Parathyroid adenoma (tissue), 2 donors: Measurements from ENCODE around the gene COL4A2.
A peak's percentile ranks its signal among the peaks of the same experiment; 100 is the strongest.

Experiments used
- H2AFZ ChIP-seq: fragments of 300-600 bp; sonication (generic); one replicate; pipeline ENCODE4 v1.7.0; 2017; ENCODE audit warnings: antibody characterized with exemption, mild to moderate bottlenecking
- H3K27ac ChIP-seq: fragments of 300-600 bp; sonication (generic); one replicate; pipeline ENCODE4 v1.7.0; 2017
- H3K27me3 ChIP-seq: fragments of 300-600 bp; sonication (generic); one replicate; pipeline ENCODE4 v1.7.0; 2017; ENCODE audit warnings: low read length; ENCODE audit not compliant: control insufficient read depth, insufficient read depth
- H3K36me3 ChIP-seq: fragments of 300-600 bp; sonication (generic); one replicate; pipeline ENCODE4 v1.7.0; 2017; ENCODE audit warnings: low read length; ENCODE audit not compliant: control insufficient read depth, insufficient read depth
- H3K4me1 ChIP-seq: fragments of 300-600 bp; sonication (generic); one replicate; pipeline ENCODE4 v1.7.0; 2017; ENCODE audit warnings: control low read depth
- H3K4me2 ChIP-seq: fragments of 300-600 bp; sonication (generic); one replicate; pipeline ENCODE4 v1.7.0; 2017; ENCODE audit warnings: low read length
- H3K4me3 ChIP-seq: fragments of 300-600 bp; sonication (generic); one replicate; pipeline ENCODE4 v1.7.0; 2017; ENCODE audit warnings: low read depth, low read length
- H3K79me2 ChIP-seq: fragments of 300-600 bp; sonication (generic); one replicate; pipeline ENCODE4 v1.7.0; 2017; ENCODE audit warnings: control low read depth
- H3K9ac ChIP-seq: fragments of 300-600 bp; sonication (generic); one replicate; pipeline ENCODE4 v1.7.0; 2017; ENCODE audit warnings: mild to moderate bottlenecking
- H3K9me3 ChIP-seq: fragments of 300-600 bp; sonication (generic); one replicate; pipeline ENCODE4 v1.7.0; 2017; ENCODE audit warnings: low read length; ENCODE audit not compliant: control insufficient read depth
- CTCF ChIP-seq: fragments of 300-600 bp; sonication (generic); IDR thresholded peaks from one replicate; pipeline ENCODE4 v1.7.0; 2017; ENCODE audit warnings: antibody characterized with exemption, mild to moderate bottlenecking
- donor health status: primary hyperparathyroidism.

COL4A2 gene

GRCh38 chr13:110521296-110521680 is 214.2 kb downstream of the COL4A2 start:
- no peak overlapping the region for H3K4me2 ChIP-seq
- peaks cover 5% of the 10 kb centered on the region for H3K4me1 ChIP-seq
- no peaks in the 10 kb centered on the region for H3K9me3 ChIP-seq
- no peaks in the 10 kb centered on the region for H3K79me2 ChIP-seq
- H3K27me3 ChIP-seq: no peaks in the 10 kb centered on the region
- no peak for TF ChIP-seq CTCF
- no peak overlapping the region for H3K27ac ChIP-seq
- no peak overlapping the region for H3K9ac ChIP-seq
- no peak overlapping the region for H3K4me3 ChIP-seq
- H3K36me3 ChIP-seq: no peaks in the 10 kb centered on the region
- H2AFZ ChIP-seq: no peak overlapping the region

GRCh38 chr13:110521946-110522345 is 214.9 kb downstream of the COL4A2 start:
- no peaks in the 10 kb centered on the region for H3K9me3 ChIP-seq
- H3K27me3 ChIP-seq: no peaks in the 10 kb centered on the region
- H2AFZ ChIP-seq: no peak overlapping the region
- no peak overlapping the region for H3K9ac ChIP-seq
- H3K4me3 ChIP-seq: no peak overlapping the region
- no peak overlapping the region for H3K27ac ChIP-seq
- TF ChIP-seq CTCF: no peak
- no peak overlapping the region for H3K4me2 ChIP-seq
- no peaks in the 10 kb centered on the region for H3K79me2 ChIP-seq
- no peaks in the 10 kb centered on the region for H3K36me3 ChIP-seq
- peaks cover 5% of the 10 kb centered on the region for H3K4me1 ChIP-seq

GRCh38 chr13:110522721-110523120 is 215.6 kb downstream of the COL4A2 start:
- Histone ChIP-seq H3K9me3 (no peaks in the 10 kb centered on the region), H3K4me3 (no peak overlapping the region), H3K9ac (no peak overlapping the region), H3K36me3 (no peaks in the 10 kb centered on the region), H3K79me2 (no peaks in the 10 kb centered on the region), H2AFZ (no peak overlapping the region), H3K4me2 (no peak overlapping the region), H3K27me3 (no peaks in the 10 kb centered on the region), H3K4me1 (peaks cover 5% of the 10 kb centered on the region), H3K27ac (no peak overlapping the region)
- no peak for TF ChIP-seq CTCF

GRCh38 chr13:110523180-110523579 is 216.1 kb downstream of the COL4A2 start:
- H3K4me1 ChIP-seq: peaks cover 5% of the 10 kb centered on the region
- no peaks in the 10 kb centered on the region for H3K27me3 ChIP-seq
- no peak overlapping the region for H3K4me2 ChIP-seq
- no peaks in the 10 kb centered on the region for H3K9me3 ChIP-seq
- TF ChIP-seq CTCF: no peak
- no peak overlapping the region for H3K27ac ChIP-seq
- H2AFZ ChIP-seq: no peak overlapping the region
- no peak overlapping the region for H3K4me3 ChIP-seq
- no peak overlapping the region for H3K9ac ChIP-seq
- no peaks in the 10 kb centered on the region for H3K79me2 ChIP-seq
- no peaks in the 10 kb centered on the region for H3K36me3 ChIP-seq

- no peak overlapping the region for H3K27ac ChIP-seq
- no peak overlapping the region for H3K4me3 ChIP-seq
- H2AFZ ChIP-seq: peak overlapping the region; percentile 60
- H3K27me3 ChIP-seq: no peaks in the 10 kb centered on the region
- peak overlapping the region; percentile 56 for H3K4me2 ChIP-seq
- H3K79me2 ChIP-seq: no peaks in the 10 kb centered on the region
- H3K36me3 ChIP-seq: no peaks in the 10 kb centered on the region
- peaks cover 5% of the 10 kb centered on the region for H3K4me1 ChIP-seq
- H3K9ac ChIP-seq: no peak overlapping the region
- H3K9me3 ChIP-seq: no peaks in the 10 kb centered on the region
- TF ChIP-seq CTCF: no peak
Measured at GRCh38 chr13:110523838-110524540, 216.9 kb downstream of the COL4A2 start.
